ENCODE data around the gene CSTPP1.
"Not testable (repeated sequence)": the region's sequence is repeated elsewhere in the genome, so short reads cannot be mapped to it uniquely, and the experiment has no call there.

CSTPP1 gene

GRCh38 chr11:47186076-47186699, 249.6 kb downstream of the CSTPP1 start, which contains the start of gene PACSIN3:
TSS of gene PACSIN3 (minus strand) at chr11:47186434. CDS start at chr11:47182727, 3,707 bp downstream.
- no peak for DNase-seq

GRCh38 chr11:47186700-47187695, 250.4 kb downstream of the CSTPP1 start:
- no peak for DNase-seq

GRCh38 chr11:47187723-47188122, 251.2 kb downstream of the CSTPP1 start:
- no peak for DNase-seq

- DNase-seq = no peak
Measured at GRCh38 chr11:47188259-47188658, 251.7 kb downstream of the CSTPP1 start.

GRCh38 chr11:47189100-47189834, 252.7 kb downstream of the CSTPP1 start:
- no peak for DNase-seq

GRCh38 chr11:47191137-47191536, 254.6 kb downstream of the CSTPP1 start:
- DNase-seq = not testable (repeated sequence)

GRCh38 chr11:47192111-47192510, 255.6 kb downstream of the CSTPP1 start:
- DNase-seq = no peak

- not testable (repeated sequence) for DNase-seq
Measured at GRCh38 chr11:47198161-47198560, 261.6 kb downstream of the CSTPP1 start.

- DNase-seq = no peak
Measured at GRCh38 chr11:47201015-47201414, 264.5 kb downstream of the CSTPP1 start.

- no peak for DNase-seq
Measured at GRCh38 chr11:47202576-47202975, 266.0 kb downstream of the CSTPP1 start.

- DNase-seq = no peak
Measured at GRCh38 chr11:47204637-47204989, 268.1 kb downstream of the CSTPP1 start.

- not testable (repeated sequence) for DNase-seq
Measured at GRCh38 chr11:47206577-47206976, 270.0 kb downstream of the CSTPP1 start.

- no peak for DNase-seq
Measured at GRCh38 chr11:47207459-47207858, 270.9 kb downstream of the CSTPP1 start.

- not testable (repeated sequence) for DNase-seq
Measured at GRCh38 chr11:47208008-47208552, 271.5 kb downstream of the CSTPP1 start.

- DNase-seq = no peak
Measured at GRCh38 chr11:47208628-47209027, 272.1 kb downstream of the CSTPP1 start.
